HG02970 (cell line): ENCODE measurements around the gene WDR7.
A peak's percentile ranks its signal among the peaks of the same experiment; 100 is the strongest.

Source experiments
- ATAC-seq: cut with Tn5 transposase; IDR thresholded peaks from one replicate; pipeline ENCODE4 v1.9.1; 2021; ENCODE audit warnings: mild to moderate bottlenecking, moderate library complexity, moderate number of reproducible peaks; ENCODE audit not compliant: unreplicated experiment, low FRiP score

Gene WDR7

DNA sequence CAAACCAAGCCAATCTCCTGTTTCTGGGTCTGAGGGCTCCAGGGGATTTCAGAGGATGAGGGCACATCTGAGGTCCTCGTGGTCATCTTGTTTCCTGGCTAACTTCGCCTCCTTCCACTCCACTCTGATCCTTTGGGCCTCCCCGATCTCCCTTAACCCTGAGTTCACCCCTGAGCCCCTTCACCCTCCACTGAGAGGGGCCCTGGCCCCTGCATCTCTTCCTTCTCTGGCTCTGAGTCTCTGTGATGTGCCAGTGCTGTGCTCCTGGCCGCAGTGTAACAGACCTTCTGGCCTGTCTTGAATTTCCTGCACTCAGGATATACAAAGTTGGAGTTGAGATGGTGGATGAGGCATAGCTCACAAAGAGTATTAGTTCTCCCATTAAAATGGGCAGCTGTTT is 411.0 kb downstream of the WDR7 start:
- ATAC-seq: no peak

GRCh38 chr18:57062844-57063243 is 411.7 kb downstream of the WDR7 start:
- ATAC-seq: no peak

DNA sequence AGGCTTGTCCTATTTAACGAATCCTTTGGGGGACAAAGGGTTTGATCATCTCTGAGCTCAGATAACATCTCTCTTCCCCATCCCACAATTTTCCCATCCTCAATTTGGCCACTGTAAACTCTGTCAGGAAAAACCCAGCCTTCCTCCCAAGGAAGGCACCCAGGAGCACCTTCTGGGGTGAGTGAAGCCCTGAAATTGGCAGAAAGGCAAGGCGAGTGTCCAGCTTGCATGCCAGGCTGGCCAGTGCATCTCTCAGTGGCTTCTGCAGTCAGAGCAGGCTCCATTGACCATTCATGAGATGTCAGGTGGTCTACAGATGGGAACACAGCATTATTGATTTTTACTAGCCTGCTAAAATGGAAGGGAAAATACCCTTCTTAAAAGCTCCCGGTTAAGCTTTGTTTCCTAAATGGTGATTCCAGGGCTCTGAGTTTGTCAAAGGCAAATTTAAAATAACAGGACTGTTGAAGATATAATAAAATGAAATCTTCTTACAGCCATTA is 412.5 kb downstream of the WDR7 start:
- no peak for ATAC-seq

- no peak for ATAC-seq
Observed at GRCh38 chr18:57073501-57074187, 422.5 kb downstream of the WDR7 start.

- no peak for ATAC-seq
Observed at GRCh38 chr18:57075716-57076400, 424.7 kb downstream of the WDR7 start.

DNA sequence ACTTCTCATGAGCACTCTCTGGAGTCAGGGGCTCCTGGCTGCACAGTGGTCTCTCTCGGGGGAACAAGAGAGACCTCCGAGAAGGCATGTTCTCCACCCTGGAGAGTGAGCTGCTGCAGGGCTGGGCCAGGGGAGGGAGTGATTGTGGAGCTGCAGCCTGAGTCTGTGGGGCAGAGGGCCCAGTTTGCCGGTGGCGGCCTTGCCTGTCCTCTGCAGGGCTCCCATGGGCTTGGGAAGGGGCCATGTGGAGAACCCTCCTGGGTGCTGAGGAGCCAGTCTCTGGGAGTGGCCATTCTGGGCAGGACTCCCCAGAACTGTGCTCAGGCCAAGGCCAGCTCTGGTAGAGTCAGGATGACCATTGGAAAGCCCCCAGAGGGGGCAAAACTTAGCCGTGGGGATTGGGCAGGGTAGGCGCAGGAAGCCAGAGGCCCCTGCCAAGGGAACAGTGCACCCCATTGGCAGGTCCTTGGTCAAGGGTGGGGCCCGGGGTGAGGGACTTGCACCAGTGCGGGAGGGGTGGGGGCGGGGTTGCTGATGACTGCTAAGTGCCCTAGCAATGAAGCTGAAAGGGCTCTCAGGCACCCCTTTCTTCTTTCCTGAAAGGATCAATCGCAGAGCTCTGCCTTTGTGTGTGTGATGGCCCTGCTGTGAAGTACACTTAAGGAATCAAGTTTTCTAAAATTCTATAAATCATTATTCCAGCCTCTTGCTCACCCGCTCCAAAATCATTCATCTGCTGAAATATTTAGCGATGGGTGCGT is 426.0 kb downstream of the WDR7 start:
- ATAC-seq: no peak

DNA sequence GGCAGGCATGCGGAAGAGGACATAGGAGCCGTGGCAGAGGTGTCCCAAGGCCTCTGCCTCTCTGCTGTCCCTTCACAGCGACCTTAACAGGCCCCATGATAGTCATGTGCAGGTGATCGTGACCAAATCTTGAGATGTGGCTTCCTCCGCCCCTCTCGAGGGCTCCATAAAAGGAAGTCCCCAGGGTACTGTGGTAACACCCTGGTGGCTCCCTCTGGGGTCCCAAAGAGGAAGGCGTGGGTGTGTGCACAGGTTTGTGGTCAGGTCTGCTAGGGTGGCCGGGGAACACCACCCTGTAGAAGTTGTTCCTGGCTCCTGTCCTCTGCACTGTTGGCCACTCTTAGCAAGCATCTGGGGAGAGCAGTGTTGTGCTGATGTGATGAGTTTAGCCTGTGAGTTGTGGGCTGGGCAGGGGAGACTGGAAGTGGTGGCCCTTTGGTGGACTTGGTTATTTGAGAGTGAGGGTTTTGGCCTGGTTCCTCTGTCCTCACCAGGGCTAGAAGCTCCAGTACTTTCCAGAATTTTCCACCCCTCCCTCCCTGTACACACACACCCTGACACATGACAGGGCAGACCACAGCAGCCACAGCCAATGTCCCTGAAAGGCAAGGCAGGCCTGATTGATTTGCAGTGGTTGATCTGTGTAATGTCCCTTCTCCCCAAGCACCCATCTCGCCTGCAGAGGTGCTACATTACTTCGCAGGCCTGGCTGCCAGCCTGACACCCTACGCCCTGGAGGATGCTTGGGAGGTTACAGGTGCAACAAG is 426.8 kb downstream of the WDR7 start:
- peak; percentile 92 for ATAC-seq

- no peak for ATAC-seq
Observed at GRCh38 chr18:57078614-57079013, 427.5 kb downstream of the WDR7 start.

DNA sequence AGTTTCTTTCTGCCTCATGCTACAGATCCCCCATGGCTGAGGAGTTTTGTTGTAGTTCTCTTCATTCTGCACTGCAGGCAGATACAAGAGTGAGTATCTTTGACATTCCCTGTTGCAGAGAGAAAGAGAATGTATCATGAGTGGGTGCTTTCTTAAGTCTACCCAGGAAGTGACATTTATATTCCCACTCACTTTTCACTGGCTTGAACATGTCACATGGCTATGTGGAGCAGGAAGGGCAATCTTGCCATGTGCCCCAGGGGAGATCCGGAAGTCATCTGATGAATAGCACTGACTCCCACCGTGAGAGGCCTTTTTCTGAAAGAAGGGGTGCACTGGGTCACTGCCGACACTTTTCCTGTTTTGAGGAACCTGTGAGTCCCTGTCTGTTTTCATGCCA is 429.3 kb downstream of the WDR7 start:
- ATAC-seq: no peak

DNA sequence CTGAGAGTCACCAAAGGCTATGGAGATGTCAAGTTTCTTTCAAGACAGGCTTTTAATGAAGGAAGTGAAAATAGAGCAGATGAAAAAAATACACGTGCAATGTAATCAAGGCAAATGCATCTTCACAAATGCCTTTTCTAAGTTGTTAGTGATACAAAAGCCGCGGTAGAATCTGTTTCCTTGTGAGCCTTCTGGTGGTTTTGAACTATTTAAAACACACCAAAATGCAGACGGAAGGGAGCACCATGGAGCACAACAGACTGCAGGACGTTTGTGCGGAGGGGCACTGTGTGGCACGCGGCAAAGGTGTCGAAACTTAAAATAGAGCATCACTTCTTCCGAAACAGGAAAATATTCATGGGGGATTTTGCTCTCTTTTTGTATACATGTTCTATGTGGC is 430.7 kb downstream of the WDR7 start:
- no peak for ATAC-seq

GRCh38 chr18:57083485-57083884 is 432.3 kb downstream of the WDR7 start:
- ATAC-seq: no peak

DNA sequence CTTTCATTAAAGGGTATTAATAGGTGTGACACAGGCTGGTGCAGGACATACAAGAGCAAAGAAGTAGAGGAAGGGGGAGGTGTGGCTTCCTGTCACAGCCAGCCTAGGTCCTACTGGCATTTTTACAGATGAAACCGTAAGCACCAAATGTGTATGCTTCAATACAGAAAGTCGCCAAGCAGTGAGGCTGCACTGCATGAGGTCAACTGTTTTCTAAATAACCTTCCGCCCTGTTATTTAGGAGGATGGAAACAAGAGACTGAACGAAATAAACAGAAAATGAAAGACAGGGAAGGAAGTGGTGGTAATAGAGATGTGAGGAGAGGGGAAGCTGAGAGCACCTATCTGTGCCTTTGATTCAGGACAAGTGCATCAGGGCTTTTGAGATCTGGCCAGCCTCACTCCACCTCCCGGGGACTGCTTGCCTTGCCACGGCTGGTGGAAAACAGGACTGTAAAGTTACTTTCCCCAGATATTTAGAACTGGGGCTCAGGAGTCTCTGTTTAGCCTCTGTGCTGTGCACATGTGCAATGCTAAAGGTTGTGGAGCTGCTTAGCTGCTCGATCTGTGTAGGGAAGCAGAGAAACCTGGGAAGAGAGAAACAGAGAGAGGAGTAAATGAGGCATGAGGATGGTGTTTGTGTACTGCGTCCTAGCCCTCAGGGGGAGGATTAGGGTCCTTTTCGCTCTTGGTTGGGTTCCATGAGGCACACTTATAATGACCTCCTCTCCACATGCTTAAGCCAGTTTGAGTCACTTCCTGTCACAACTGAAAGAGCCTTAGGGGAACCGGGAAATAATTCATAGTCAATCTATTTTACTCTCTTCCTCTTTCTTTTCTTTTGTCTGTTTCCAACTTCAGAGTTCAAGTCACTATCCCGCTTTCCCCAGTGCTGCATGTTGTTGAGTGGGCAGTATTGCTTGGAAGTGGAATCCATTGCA is 433.4 kb downstream of the WDR7 start:
- peak; percentile 58 for ATAC-seq

GRCh38 chr18:57085371-57085770 is 434.2 kb downstream of the WDR7 start:
- ATAC-seq: no peak

DNA sequence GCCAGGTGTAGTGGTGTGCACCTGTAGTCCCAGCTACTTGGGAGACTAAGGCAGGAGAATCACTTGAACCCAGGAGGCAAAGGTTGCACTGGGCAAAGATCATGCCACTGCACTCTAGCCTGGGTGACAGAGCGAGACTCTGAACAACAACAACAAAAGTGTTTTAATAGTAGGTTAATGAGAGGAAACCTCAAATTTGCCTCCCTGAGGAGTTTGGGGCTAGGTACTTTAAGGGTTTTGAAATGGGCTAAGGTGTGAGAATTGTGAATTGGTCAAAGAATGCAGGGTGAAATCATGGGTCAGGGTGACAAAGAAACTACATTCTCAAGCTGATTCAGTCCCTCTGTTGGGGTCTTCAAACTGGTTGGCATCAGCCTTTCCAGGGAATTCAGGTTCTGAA is 435.0 kb downstream of the WDR7 start:
- no peak for ATAC-seq
